HG03039 (cell line): ENCODE data around the gene MAGI2.

Experiments
- ATAC-seq: cut with Tn5 transposase; IDR thresholded peaks from one replicate; pipeline ENCODE4 v1.9.1; 2021; ENCODE audit warnings: mild to moderate bottlenecking, moderate library complexity; ENCODE audit not compliant: unreplicated experiment

MAGI2 gene

GRCh38 chr7:78760620-78761355 lies 692.7 kb downstream of the MAGI2 start:
- no peak for ATAC-seq

DNA sequence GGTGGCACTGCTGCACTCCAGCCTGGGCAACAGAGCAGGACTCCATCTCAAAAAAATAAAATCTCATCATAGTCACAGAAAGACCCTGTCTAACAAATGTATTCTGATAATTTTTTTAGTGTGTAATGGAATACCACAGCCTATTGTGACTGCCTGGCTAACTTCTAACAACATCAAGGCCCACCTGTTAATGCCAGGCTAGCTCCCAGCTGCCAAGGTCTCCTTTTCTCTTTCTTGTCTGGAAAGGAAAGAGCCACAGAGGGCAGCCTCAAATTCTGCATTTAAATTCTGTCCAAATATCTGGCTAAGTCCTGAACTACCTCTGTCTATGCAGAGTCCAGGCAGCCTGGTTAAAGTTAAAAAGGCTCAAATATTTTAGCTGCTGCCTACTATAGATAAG lies 700.9 kb downstream of the MAGI2 start:
- no peak for ATAC-seq

- ATAC-seq, result no peak
These were observed 702.2 kb downstream of the MAGI2 start for GRCh38 chr7:78751253-78751652.

DNA sequence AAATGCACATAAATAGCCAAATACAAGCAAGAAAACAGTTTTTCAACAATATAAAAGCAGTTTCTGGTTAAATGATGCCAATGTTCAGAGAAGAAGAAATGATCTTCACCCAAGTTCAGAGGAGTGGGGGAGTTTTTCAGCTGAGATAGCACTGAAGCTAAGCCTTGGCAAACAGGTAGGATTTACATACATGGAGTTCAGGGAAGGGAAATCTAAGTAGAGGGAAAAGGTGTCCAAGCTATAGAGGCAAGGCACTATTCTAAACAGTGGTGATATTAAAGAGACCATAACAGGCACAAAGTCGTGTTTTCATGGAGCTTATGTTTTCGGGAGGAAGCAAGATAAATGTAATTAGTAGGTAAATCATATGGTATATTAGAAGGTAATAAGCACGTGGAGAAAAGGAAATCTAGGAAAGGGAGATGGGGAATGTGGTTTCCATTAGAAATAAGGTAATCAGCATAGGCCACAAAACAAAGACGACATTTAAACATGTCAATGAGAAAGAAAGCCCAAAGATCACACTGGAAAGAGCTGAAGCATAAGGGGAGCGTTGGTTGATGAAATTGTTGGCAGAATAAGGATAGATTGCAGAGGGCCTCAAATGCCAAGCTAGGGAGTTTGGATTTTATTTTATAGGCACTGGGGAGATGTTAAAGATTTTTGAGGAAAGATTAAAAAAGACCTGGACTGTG lies 704.3 kb downstream of the MAGI2 start:
- ATAC-seq, result no peak

- ATAC-seq, result no peak
These were observed 705.9 kb downstream of the MAGI2 start for GRCh38 chr7:78747592-78747991.

- no peak for ATAC-seq
These were observed 707.2 kb downstream of the MAGI2 start for GRCh38 chr7:78746301-78746700.

GRCh38 chr7:78742694-78743093 lies 710.8 kb downstream of the MAGI2 start:
- ATAC-seq, result no peak

DNA sequence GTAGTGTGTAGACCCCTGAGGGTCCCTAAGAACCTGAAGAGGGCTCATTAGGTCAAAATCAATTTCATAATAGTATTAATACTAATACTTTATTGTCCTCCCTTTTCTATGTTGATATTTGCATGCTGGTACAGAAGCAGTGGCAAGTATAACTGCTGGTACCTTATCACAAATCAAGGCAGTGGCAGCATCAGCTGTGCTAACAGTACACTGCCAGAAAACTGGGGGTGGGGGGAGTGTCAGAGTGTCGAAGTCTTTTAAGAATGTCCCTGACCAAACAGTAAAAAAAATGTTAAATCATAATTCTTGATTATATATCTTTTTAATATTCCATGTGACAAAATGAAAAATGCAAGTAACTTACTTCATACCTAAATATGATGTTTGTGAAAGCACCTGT lies 716.9 kb downstream of the MAGI2 start:
- ATAC-seq, result no peak

GRCh38 chr7:78734626-78735025 lies 718.8 kb downstream of the MAGI2 start:
- ATAC-seq, result no peak

DNA sequence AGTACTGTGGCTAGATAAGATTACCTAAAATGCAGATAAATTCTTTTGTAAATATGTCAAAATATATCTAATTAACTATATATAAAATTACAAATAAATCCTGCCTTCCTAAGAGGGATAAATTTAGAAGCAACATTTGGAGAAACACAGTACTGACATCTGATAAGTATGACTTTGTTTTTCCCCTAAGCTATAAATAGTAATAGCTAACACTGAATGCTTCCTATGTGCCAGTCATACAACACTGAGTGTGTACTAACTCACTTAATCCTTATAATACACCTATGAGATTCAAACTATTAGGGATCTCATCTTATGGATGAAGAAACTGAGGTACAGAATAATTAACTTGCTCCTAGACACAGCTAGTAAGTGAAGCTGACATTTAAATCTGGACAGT lies 733.4 kb downstream of the MAGI2 start:
- ATAC-seq, result no peak

DNA sequence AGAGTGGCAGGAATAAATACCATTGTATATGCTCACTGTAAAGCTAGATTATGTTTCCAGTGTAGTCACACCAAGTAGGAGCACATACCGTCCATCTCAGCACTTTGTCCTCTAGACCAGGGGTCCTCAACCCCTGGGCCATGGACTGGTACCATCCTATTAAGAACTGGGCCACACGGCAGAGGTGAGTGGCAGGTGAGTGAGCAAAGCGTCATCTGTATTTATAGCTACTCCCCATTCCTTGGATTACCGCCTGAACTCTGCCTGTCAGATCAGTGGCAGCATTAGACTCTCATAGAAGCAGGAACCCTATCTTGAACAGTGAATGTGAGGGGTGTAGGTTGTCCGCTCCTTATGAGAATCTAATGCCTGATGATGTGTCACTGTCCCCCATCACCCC lies 735.3 kb downstream of the MAGI2 start:
- no peak for ATAC-seq

GRCh38 chr7:78716876-78717275 lies 736.6 kb downstream of the MAGI2 start:
- no peak for ATAC-seq

- ATAC-seq, result no peak
These were observed 739.1 kb downstream of the MAGI2 start for GRCh38 chr7:78714356-78714755.

DNA sequence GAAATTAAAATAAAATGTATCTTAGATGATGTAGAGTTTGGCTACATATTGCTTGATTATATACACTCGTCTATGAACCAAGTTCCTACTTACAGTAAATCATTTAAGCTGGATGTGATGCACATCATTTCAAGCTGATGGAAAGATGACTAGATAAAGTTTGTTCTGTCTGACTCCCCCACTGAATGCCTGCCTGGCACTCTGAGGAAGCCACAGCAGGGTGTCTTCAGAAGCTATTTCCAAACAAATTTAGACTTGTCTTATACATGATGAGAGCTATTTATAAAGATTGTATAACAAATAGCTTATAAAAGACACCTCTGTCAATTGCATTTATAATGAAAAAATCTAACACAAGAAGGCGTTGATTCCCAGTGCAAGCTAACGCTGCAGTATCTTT lies 741.4 kb downstream of the MAGI2 start:
- ATAC-seq, result no peak

- no peak for ATAC-seq
These were observed 743.8 kb downstream of the MAGI2 start for GRCh38 chr7:78709658-78710057.

GRCh38 chr7:78704504-78704903 lies 749.0 kb downstream of the MAGI2 start:
- ATAC-seq, result no peak

- no peak for ATAC-seq
These were observed 750.1 kb downstream of the MAGI2 start for GRCh38 chr7:78703391-78703790.

DNA sequence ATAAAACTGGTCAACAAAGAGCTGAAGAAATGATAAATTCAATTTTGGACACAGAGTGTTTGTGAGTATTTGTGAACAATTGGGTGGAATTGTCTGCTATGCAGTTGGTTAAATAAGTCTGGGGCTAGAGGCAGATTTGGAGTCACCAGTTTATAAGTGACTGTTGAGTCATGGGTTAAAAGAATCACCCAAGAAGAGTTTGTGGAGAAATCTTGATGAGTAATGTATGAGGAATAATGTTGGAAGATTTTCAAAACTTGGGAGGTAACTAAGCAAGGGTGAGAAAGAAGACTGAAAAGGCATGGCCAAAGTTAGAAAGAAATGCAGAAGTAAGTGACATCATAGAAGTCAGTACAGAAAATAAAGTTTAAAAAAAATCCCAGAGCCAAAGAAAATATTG lies 750.7 kb downstream of the MAGI2 start:
- no peak for ATAC-seq

GRCh38 chr7:78695826-78696225 lies 757.6 kb downstream of the MAGI2 start:
- ATAC-seq, result no peak

- ATAC-seq, result no peak
These were observed 761.9 kb downstream of the MAGI2 start for GRCh38 chr7:78691584-78691983.

GRCh38 chr7:78690174-78690573 lies 763.3 kb downstream of the MAGI2 start:
- ATAC-seq, result no peak

GRCh38 chr7:78688376-78688775 lies 765.1 kb downstream of the MAGI2 start:
- ATAC-seq, result no peak

DNA sequence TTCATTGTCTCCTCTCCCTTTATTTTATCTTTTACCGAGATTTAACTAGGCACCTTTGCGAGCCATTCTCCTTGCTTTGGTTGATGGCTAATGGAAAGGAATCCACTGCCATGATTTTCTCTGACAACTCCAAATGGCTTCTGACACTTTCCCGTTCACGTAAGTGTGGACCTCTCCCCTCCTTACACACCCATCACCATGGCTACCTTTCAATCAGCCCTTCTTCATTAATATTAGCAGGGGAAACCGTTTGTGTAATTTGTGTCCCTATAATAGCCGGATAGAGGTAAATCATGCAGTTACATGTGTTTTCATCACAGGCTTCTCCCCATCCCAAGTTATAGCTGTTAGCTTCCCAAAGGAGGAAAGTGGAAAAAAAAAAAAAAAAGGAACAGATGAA lies 767.3 kb downstream of the MAGI2 start:
- ATAC-seq, result no peak
